NOMO-1 treated with DMSO at 0.1 percent for 48 hours (cell line): ENCODE data around the gene LRRC32.
"Not testable (repeated sequence)": the region's sequence is repeated elsewhere in the genome, so short reads cannot be mapped to it uniquely, and the experiment has no call there.

Experiments
- DNase-seq: peaks from one replicate; lab custom pipeline; 2025; ENCODE audit not compliant: unreplicated experiment; lab: John Stamatoyannopoulos, UW

Gene LRRC32

DNA sequence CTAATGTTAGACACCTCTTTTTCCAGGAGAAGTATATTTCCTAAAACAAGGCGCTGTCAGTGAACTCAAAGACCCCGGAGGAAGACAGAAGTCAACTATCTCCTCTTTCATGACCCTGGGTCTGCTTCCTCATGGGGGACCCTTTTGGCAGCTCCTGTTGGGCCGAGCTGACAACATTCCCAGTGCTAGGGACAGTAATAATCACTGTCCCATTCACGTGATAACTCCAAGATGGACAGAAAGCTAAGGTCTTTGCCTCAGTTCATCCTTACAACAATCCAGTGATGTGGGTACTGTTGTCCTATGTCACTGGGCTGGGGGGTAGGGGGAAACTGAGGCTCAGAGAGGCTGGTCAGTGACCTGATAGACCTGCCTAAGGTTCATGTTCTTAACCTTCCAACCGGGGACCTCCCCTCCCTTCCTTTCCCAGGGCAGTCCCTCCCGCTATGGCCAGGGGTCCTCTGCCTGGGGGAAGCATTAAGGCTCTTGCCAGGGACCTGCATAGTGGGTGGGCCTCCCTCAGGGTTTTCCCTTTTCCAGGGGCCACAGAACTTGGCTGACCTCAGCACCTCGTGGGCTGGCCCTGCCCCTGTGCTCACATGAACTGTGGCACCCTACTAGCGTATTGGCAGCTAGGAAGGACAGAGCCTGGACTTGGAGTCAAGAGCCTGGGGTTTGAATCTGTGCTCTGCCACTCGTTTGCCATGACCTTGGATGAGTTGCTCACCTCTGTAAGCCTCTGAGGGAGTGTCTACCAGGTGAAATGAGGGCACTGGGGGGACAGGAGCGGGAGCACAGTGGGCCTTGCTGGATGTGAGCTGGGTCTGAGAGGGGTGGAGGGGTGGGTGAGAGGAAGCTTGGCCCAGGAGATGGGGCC is 53.6 kb downstream of the LRRC32 start:
- DNase-seq = no peak

DNA sequence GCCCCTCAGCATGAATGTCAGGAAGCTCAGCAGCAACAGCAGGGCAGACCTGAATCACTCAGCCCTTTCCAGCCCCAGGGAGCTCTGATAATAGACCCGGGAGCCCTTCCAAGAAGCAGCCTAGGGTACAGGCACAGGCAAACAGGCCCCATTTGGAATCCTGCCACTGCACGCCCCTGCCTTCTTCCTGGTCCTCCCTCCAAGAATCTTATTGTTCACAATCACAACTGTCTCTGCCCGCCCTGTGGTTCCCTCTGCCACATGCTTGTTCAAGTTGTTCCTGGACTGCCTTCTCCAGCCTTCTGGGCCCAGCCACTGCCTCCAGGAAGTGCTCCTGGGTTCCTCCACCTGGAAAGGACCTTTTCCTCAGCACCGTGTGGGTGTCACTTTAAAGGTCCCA is 54.6 kb downstream of the LRRC32 start:
- DNase-seq = no peak

DNA sequence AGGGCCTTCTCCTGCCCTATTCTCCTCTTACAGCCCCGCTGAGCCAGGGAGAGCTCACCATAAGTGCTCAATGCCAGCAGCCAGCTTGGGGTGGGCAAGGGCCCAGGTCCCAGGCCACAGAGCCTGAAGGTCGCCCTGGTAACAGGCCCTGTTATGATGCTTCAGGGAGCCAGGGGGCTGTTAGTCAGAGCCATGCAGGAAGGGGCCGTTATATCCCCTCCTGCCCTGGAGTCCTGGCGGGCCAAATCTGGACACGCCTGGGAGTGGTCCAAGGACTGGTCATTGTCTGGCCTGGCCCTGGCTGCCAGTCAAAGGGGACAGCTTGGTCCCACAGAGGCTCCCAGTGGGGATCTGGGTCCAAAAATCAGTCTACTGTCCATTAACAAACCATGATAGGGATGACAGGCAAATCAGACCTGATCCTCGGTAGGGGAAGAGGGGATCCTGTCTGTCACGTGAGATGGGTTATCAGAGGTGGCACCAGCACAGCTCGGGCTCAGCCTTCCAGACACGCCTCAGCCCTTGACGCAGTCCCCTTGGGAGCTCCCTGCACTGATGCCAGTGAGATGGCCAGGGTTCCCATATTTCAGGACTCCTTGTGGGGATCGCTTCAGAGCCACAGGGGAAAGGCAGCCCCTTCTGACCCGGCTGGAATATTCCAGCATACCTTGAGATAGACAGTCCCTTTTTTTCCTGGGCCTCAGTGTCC is 55.9 kb downstream of the LRRC32 start:
- DNase-seq = no peak

DNA sequence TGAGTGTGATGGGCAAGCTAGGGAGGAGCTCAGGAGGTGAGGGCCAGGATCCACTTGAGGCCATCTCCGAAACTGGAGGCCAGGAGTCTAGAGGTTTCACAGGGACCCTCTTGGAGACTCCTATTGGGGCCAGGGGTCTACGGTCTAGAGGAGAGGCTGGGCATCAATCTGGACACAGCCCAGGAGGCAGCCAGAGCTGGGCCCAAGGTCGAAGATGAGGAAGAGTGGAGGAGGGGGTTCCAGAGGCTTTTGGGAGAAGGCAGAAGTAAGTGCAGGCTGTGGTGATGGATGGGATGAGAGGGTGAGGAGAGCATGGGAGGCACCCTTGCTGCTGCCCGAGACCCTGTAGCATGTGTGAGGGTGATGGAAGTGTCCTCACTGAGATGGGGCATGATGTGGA is 56.6 kb downstream of the LRRC32 start:
- no peak for DNase-seq

DNA sequence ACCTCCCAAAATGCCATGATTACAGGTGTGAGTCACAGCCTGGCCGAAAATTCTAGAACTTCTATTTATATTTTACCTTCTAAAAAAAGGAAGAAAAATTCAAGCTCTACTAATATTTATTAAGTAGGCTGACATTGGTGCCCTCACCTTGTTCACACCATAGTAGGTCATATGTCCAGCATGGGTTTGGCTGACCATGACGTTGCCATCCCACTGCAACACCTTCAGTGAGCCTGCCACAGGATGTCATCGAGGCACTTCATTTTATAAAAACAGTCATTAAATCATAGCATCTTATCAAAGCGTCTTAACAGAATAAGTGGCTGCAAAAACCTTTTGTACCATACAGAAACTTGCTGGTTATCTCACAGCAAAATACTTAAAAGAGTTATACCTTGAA is 58.3 kb downstream of the LRRC32 start:
- no peak for DNase-seq

DNA sequence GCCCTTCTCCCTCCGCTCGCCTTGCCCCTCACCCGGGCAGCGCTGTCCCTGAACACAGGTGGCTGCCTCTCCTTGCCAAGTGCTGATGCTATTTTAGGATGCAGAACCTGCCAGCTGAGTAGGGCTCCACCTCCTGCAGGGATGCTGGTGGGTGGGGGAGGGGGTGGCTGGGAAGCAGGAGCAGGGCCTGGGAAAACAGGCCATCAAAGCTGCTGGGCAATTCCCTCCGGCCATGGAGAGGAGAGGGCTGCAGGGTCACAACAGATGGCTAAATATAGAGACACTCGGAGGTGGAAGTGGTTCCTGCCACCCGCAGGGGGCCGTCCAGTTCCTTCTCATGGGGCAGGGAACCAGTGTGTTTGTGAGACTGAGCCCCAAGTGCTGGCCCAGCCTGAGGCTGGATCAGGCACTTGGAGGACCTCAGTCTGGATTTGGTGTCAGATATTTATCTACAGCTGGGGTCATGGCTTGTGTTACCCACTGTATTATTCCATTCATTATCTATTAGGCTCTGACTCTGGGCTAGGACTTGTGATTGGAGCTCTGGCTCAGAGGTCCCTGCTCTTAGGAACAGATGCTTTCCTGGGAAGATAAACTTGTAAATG is 59.6 kb downstream of the LRRC32 start:
- no peak for DNase-seq

DNA sequence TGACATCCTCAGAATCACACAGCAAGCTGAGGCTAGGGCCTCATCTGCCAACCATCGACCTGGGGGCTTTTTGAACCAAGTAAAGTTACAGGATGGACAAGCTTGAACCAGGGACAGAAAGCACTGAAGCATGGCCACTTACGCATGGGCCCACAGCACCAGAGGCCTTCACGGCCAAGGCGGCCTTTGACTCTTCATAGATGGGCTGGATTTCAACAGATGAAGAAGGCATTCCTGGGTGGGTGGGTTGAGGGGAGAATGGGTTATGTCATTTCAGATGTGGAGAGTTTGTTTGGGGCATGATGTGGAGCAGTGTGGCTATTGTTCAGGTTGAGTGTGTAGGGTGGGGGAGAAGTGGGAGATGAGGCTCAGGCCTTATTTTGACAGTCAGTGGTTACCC is 60.2 kb downstream of the LRRC32 start:
- no peak for DNase-seq

DNA sequence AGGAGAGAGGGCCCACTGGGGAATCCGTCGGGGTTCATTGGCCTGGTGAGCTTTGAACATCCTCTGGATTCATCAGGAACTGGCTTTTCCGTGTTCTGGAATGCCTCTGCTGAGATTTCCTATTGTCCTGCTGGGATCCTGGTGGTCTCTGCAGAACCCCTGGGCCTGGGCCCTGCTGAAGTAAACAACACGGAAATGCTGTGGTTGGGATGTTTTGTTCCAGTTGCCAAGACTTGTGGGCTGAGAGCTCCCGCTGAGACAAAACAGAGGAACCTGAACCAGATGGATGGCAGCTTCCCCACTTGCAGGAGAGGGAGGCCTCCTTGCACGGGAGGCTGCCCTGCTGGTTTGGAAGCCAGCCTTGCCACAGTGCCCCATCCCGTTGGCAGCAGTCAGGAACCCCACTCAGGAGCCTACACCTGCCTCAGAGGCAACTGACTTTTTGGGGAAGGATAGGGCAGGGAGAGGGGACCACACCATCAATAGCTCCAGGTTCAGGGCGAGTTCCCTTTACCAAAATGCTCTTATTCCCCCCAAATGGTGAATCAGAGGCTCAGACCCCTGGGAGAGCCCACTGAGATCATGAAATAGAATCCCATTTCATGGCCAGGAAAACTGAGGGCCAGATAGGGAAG is 60.7 kb downstream of the LRRC32 start:
- no peak for DNase-seq

DNA sequence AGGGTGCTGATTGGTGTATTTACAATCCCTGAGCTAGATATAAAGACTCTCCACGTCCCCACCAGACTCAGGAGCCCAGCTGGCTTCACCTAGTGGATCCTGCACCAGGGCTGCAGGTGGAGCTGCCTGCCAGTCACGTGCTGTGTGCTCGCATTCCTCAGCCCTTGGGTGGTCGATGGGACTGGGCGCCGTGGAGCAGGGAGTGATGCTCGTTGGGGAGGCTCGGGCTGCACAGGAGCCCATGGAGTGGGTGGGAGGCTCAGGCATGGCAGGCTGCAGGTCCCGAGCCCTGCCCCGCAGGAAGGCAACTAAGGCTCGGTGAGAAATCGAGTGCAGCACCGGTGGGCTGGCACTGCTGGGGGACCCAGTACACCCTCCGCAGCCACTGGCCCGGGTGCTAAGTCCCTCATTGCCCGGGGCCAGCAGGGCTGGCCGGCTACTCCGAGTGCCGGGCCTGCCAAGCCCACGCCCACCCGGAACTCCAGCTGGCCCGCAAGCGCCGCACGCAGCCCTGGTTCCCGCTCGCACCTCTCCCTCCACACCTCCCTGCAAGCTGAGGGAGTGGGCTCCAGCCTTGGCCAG is 61.6 kb downstream of the LRRC32 start:
- DNase-seq = not testable (repeated sequence)

DNA sequence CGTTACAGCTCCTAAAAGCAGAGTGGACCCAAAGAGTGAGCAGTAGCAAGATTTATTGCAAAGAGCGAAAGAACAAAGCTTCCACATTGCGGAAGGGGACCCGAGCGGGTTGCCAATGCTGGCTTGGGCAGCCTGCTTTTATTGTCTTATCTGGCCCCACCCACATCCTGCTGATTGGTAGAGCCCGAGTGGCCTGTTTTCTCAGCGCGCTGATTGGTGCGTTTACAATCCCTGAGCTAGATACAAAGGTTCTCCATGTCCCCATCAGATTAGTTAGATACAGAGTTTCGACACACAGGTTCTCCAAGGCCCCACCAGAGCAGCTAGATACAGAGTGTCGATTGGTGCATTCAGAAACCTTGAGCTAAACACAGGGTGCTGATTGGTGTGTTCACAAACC is 62.3 kb downstream of the LRRC32 start:
- not testable (repeated sequence) for DNase-seq
